HG02763 (cell line): ENCODE results near the gene TTC23.
"Not testable (repeated sequence)": the region's sequence is repeated elsewhere in the genome, so short reads cannot be mapped to it uniquely, and the experiment has no call there.

Source experiments
- ATAC-seq: cut with Tn5 transposase; IDR thresholded peaks from one replicate; pipeline ENCODE4 v1.9.1; 2021; ENCODE audit warnings: mild to moderate bottlenecking, moderate library complexity; ENCODE audit not compliant: unreplicated experiment

TTC23 gene

GRCh38 chr15:99122831-99123712 lies 126.3 kb downstream of the TTC23 start:
- ATAC-seq = no peak

DNA sequence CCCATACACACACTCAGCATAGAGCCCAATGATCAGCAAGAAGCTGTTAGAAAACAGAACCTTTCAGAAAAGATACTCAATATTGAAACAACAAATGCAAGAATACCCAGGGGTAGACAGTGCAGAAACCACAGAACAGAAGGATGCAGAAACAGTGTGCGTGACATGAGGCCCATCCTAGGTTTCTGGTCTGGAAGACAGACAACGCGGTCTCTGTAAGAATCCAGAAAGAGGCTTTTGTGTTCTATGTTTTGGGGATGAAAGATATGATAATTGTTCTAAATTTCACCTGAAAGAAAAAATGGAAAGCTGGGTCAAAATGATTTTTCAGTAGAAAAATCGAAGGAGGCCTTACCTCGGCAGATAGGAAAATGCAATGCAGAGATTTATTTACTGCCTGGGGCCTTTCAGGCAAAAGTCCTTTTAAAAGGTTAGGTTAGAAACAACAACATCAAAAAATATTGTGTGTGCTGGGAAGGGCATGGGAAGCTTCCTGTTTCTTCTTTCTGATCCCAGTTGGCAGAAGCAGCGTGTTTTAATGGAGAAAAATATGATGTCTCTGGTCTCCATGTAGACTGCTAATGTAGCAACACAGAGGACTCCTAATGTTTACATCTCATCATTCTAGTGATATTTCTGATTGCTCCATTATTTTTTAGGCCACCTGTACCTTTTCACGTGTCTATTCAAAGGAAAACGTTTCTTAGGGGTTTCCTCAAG lies 127.5 kb downstream of the TTC23 start:
- ATAC-seq = no peak

DNA sequence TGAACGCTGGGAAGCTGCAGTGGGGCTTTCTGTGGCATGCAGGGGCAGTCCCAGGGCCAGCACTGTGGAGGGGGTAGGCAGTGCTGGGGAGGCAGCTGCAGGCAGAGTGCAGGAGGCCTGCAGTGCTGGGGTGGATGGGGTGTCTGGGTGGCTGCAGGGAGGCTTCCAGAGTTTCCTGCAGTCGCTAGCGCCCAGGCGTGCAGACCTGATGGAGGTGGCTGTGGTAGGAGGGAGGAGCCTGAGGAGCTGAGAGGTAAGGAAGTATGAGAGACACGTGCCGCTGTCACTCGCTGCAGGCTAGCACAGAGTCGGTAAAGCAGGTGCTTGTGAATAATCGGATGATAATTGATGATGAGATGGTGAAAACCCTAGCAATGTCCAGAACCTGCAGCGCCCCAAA lies 128.2 kb downstream of the TTC23 start:
- ATAC-seq = no peak

DNA sequence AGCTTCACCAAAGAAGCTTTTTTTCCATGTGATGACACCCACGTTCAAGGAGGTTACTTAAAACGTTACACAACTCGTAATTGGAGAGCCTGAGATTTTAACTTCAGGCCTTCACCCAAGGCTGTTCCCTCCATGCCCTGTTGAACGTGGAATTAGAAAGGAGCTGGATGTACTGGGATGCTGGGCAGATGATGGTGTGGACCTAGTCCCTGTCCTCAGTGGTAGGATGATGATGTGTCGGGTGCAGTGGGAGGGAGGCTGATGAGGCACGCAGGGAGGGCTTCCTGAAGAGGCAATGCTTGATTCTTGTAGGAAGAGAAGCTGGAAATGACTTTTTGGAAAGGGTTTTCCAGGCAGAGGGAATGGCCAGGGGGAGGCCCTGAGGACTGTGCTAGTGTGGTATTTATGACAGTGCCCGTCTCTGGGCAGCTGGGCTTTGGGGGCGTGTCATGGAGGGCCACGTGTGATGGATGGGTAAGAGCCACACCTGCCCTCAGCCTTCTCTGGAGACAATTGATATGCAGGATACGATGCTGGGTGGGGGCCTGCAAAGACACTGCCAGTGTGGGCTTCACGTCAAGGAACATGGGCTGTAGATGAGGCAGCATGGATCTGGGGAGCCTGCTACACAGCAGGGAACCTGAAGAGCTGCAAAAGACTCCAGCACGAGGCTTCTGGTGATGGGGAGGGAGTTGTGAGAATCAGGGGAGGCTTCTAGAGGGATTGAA lies 129.2 kb downstream of the TTC23 start:
- ATAC-seq = no peak

DNA sequence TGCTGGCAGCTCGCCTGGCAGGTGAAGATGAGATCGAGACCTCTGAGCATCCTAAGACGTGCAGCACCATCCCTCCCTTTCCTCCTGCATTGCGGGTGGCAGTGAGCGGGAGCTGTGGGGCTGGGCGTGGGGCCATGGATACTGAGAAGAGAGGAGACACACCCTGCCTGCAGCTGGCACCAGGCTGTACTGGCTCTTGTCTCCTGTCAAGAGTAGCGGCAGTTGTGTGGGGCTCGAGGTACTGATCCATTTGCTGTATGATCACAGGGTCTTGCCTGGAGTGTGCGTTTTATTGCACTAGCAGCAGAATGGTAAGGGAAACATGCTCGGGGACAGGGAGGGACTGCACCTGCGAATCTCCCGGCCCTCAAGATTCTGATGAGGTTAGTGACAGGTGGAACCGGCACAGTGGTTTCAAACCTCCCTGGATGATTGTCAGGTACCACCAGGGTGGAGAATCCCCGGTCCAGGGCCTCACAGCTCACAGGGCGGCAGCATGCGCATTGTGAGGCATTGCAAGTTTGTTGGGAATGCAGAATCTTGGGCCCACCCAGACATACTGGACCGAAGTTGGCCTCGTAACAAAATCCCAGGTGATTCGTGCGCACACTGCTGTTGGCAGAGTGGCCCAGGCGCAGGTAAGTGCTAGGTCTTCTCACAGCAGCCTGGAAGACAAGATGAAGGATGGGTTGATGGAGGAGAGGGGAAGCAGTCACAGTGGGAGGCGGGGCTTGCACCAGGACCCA lies 130.4 kb downstream of the TTC23 start:
- ATAC-seq = no peak

DNA sequence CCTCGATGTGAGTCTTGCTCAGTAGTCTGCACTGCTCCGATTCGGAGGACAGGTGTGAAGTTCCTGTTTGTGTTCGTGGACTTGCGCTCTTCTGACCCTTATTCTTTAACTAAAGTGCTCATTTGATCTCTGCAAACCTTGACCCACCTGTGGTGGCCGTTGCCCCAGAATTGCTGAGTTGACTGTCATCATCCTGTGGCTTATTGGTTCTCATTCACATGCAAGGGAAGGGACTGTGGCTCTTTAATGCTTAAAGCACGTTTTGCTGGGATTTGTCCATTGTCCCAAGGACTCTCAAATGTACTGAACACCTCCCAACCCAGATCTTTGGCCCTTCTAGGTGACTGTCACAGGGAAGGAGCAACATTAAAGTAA lies 131.1 kb downstream of the TTC23 start:
- no peak for ATAC-seq

GRCh38 chr15:99117563-99118257 lies 131.7 kb downstream of the TTC23 start:
- no peak for ATAC-seq

DNA sequence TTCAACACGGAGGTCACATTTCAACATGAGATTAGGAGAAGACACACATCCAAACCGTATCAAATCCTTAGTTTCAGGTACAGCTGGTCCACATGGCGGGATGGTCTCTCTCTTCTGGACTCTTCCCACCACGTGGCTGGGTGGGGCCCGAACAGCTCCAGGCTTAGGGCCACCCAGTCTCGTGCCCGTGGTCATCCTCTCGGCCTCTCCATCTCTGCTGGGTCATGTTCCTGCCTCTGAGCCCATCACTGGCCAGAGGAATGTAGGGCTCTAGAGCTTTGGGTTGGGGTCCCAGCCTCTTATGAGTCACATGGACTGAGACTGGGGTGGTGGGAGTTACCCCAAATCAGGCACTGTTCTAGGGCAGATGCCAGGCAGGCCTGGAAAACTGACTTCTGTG lies 132.3 kb downstream of the TTC23 start:
- ATAC-seq = no peak

GRCh38 chr15:99115300-99116215 lies 133.8 kb downstream of the TTC23 start:
- no peak for ATAC-seq

DNA sequence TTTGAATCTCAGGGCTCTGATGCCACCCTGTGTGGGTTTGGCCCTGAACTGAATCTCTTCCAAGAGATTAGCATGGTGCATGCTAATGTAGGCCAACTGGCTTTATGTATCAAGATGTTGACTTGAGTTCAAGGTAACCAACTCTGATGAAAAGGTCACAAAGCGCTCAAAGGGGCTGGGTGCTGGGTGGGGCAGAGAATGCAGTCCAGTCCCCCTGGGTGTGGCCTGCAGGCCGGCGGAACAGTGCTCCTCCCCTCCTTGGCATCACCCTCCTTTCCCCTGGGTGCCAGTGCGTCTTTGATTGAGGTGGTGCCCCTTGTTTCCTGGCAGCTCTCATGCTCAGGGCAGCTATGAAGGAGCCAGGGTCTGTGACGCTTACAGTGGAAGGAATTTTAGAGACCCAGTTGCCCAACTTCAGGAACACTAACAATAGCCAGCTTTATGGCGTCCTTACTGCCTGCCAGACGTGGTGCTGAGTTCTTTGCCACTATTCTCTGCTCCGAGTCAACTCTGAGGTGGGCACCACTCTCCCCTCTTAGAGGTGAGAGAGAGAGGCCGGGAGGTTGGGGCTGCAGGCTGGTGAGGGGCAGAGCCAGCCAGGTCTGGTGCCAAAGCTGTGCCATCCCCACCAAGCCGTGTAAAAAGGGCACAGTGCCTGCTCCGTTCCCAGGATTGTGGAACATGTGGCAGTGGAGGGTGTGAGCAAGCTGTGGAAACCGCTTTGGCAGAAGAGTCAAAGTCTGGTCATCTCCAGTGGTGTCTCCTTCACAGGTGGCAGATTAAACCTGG lies 134.7 kb downstream of the TTC23 start:
- no peak for ATAC-seq

DNA sequence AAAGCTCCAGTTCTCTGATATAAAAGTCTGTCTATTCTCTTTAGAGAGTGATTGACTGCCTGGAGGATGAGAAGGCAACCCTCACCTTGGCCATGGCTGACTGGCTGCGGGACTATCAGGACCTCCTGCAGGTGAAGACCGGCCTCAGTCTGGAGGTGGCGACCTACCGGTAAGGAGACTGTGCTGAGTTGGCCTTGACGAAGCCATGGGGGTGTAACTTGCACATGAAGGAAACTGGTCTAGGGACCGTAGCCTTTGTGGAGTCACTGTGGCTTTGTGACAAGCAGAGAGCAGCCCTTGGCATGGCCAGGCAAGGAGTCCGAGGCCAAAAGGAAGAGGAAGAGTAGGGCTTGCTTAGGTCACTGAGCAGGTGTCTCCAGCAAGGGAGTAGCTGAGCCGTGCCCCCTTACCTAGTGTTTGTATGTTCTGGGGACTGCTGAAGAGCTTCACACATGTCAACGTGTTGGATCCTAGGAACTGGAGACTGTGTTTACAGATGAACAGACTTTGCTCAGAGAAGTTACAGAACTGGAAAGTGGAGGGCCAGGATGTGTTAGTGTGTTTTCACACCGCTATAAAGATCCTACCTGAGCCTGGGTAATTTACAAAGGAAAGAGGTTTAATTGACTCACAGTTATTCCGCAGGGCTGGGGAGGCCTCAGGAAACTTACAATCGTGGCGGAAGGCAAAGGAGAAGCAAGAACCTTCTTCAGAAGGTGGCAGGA lies 135.7 kb downstream of the TTC23 start:
- ATAC-seq = no peak

DNA sequence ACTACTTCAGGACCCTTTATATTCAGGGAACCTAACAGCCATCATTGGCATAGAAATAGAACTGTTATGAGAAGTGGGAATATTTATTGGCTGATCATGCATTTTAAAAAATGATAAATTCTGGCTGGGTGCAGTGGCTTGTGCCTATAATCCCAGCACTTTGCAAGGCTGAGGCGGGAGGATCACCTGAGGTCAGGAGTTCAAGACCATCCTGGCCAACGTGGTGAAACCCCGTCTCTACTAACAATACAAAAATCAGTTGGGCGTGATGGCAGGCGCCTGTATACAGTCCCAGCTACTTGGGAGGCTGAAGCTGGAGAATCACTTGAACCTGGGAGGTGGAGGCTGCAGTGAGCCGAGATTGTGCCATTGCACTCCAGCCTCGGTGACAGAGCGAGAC lies 137.7 kb downstream of the TTC23 start:
- not testable (repeated sequence) for ATAC-seq

GRCh38 chr15:99110581-99111320 lies 138.6 kb downstream of the TTC23 start:
- no peak for ATAC-seq

DNA sequence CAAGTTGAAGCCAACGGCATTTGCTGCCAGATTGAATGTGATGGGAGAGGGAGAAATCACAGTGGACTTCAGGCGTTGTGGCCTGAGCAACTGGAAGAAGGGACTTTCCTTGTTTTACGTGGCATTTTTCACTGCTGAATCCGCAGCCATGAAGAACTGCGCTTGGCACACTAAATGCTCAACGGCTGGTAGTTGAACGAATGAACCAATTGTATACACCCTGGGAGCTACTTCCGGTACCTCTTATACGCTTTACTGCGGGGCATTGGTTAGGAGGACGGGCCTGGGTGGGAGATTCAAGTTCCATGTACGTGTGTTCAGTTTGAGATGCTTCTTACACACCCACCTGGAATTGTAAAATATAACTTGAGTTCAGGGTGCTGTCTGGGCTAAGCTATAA lies 139.3 kb downstream of the TTC23 start:
- ATAC-seq = no peak

DNA sequence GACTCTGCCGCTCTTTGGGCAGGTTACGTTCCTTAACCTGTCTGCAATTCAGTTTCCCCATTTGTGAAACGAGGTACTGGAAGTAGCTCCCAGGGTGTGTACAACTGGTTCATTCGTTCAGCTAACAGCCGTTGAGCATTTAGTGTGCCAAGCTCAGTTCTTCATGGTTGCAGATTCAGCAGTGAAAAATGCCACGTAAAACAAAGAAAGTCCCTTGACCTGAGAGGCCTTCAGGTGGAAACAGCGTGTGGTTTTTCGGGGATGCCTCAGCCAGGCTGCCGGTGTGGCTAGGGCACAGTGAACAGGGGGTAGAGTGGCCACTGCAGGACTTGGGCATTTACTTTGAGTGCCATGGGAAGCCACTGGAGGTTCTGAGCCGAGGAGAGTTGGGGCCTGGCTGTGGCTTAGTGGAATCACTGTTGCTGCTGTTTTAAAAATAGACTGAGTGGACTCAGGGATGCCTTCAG lies 139.8 kb downstream of the TTC23 start:
- ATAC-seq = no peak

GRCh38 chr15:99108993-99109392 lies 140.4 kb downstream of the TTC23 start:
- ATAC-seq = no peak
